HG02884 (cell line): ENCODE data around the gene TNFRSF11A.
A peak's percentile ranks its signal among the peaks of the same experiment; 100 is the strongest.

ENCODE experiments used
- ATAC-seq: cut with Tn5 transposase; IDR thresholded peaks from one replicate; pipeline ENCODE4 v1.9.1; 2021; ENCODE audit warnings: mild to moderate bottlenecking, moderate library complexity; ENCODE audit not compliant: unreplicated experiment

The TNFRSF11A gene

DNA sequence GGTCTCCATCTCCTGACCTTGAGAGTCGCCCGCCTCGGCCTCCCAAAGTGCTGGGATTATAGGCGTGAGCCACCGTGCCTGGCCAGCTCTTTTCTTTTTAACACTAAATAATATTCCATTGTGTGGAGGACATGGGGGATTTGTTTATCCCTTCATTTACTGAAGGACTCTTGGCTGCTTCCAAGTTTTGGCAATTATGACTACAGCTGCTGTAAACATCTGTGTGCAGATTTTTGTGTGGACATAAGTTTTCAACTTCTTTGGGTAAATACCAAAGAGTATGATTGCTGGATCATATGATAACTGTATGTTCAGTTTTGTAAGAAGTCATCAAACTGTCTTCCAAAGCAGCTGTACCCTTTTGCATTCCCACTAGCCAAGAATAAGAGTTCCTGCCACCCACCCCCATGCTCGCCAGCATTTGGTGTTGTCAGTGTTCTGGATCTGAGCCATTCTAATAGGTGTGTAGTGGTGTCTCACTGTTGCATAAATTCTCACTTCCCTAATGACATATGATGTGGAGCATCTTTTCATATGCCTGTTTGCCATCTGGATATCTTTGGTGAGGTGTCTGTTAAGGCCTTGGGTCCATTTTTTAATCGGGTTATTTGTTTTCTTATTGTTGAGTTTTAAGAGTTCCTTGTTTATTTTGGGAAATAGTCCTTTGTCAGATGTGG, 52.2 kb downstream of the TNFRSF11A start:
- ATAC-seq = no peak

GRCh38 chr18:62379051-62379450, 53.9 kb downstream of the TNFRSF11A start:
- no peak for ATAC-seq

DNA sequence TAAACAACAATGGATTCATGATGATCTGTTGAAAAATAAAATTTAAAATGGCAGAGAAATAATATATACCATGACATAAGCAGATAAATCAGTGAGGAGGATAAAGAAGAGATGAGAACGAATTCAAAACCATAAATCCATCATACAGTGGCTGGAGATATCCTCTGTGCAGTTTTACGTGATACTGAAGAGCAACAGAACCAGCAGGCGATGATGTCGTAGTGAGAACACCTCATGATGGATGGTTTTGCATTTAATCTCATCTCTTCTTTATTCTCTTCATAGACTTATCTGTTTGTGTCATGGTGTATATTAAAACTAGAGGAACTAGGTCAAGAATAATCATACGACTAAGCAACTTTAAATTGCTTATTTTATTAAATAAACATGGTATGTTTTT, 56.3 kb downstream of the TNFRSF11A start:
- no peak for ATAC-seq

GRCh38 chr18:62384068-62384467, 59.0 kb downstream of the TNFRSF11A start:
- ATAC-seq = no peak

DNA sequence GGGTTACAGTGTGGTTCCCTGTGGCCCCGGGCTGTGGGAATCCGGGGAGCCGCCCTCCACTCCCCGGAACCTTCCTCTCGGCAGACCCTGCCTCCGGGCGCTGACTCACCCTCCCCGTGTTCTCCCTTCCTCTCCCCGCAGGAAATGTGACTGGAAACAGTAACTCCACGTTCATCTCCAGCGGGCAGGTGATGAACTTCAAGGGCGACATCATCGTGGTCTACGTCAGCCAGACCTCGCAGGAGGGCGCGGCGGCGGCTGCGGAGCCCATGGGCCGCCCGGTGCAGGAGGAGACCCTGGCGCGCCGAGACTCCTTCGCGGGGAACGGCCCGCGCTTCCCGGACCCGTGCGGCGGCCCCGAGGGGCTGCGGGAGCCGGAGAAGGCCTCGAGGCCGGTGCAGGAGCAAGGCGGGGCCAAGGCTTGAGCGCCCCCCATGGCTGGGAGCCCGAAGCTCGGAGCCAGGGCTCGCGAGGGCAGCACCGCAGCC, 59.5 kb downstream of the TNFRSF11A start:
- ATAC-seq = no peak

DNA sequence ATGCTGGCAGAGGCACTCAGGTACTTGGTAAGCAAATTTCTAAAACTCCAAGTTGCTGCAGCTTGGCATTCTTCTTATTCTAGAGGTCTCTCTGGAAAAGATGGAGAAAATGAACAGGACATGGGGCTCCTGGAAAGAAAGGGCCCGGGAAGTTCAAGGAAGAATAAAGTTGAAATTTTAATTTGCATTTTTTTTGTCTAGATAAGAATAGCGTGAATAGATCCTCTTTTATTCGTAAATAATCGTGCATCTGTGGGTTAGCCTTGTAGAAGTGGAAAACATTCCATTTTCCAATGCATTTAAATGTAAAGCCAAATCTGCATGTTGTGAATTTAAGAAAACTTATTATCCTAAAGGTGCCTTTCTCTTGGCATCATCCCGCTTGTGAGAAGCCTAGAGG, 61.0 kb downstream of the TNFRSF11A start:
- no peak for ATAC-seq

DNA sequence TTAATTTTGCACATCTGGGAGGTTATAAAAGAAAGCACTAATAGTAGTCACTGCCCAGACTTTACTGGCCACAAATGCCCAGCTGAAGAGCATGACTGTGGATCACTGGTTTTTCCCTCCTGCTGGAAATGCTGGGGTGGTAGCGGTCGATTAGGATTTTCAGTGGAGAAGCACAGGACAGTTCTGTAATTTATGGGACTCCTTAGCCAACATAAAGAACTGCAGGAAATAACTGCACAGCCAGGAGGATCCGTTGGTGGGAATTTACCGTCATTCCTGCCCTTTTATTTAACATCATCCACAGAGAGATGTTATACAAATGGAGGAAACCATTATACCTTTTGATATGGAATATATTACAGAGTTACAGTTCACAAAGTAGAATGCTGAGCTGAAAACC, 61.5 kb downstream of the TNFRSF11A start:
- no peak for ATAC-seq

- no peak for ATAC-seq
Measured at GRCh38 chr18:62387257-62387656, 62.1 kb downstream of the TNFRSF11A start.

- no peak for ATAC-seq
Measured at GRCh38 chr18:62388855-62389760, 64.0 kb downstream of the TNFRSF11A start.

GRCh38 chr18:62389761-62390481, 64.8 kb downstream of the TNFRSF11A start:
- no peak for ATAC-seq

DNA sequence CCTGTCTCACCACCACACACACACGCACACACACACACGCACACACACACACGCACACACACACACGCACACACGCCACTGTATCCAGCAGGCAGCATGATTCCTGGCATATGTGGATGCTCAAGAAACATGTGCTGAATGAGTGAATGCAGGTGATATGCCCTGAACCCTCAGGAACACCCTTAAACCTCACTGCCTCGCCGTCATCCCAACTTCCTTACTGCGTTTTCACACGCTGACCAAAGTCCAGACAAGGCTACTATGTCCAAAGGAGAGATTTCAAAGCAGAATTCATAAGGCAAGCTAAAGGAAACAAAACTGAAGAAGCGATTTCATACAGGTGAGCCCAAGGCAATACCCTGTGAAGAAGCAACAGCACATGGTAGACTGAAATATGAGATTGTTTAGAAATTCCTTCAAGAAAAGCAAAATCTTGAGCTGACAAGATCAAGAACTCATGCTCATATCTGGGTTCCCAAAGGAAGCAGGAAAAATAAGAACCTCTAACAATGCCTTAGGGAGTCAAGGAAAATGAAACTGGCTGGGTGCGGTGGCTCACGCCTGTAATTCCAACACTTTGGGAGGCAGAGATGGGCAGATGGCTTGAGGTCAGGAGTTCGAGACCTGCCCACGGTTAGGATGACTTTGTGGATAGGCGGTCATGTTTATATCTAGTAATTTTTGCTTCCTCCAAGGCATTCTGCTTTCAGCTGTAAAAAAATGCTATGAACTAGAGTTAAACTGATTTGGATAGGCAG, 69.1 kb downstream of the TNFRSF11A start:
- ATAC-seq = no peak

DNA sequence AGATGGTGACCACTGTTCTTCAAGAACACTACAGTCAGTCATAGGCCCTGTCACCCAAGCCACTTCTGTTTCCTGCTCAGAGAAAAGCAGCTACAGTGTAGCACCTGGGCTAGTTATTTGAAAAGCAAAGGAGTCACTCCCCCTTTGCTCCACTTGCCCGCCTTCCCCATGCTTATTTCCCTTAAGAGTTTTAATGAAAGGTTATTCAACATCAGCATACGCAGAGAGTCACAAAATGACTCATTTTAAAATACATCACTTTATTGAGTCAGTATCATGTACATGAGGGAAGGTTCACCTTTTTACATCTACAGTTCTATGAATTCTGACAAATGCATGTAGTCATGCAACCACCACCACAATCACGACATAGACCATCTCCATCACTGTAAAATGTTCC, 71.3 kb downstream of the TNFRSF11A start:
- no peak for ATAC-seq

GRCh38 chr18:62396967-62397366, 71.9 kb downstream of the TNFRSF11A start:
- ATAC-seq = no peak

DNA sequence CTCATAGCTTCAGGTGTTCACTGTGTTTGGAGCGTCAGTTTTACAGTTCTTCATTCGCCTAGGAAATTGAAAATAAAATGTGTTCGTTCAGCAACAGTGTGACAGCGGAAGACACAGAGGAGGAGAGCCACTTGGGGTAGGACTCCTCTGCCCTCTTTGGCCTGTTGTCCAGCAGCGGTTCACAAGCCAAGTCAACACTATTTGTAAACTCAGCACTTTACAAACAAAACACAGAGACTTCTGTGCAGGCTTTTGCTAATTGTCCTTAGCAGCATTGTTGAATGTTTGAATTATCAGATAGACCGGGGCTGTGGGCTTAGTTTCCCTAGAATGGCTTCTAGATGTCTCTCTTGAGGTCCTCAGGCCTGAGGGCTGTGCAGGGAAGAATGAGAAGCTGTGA, 73.2 kb downstream of the TNFRSF11A start:
- ATAC-seq = no peak

GRCh38 chr18:62399276-62399675, 74.2 kb downstream of the TNFRSF11A start:
- ATAC-seq = no peak

- peak; percentile 62 for ATAC-seq
Measured at GRCh38 chr18:62399781-62400308, 74.7 kb downstream of the TNFRSF11A start.

DNA sequence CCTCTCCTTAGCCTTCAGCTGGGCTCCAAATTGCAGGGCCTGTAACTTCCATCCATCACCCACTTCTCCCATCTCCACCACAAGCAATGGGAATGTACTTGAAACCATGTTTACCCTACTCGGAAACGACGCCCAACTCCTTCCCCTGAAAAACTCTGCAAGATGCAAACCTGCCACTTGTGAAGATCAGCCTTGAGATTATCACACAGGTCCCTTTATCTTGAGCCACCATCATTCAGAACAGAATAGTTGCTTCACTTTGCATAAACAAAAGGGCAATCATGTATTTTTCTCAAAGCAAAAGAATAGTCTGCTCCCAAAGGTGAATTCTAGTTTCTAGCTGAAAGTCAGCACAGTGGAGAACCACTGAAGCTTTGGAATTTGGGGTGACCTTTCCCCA, 75.8 kb downstream of the TNFRSF11A start:
- ATAC-seq = no peak

DNA sequence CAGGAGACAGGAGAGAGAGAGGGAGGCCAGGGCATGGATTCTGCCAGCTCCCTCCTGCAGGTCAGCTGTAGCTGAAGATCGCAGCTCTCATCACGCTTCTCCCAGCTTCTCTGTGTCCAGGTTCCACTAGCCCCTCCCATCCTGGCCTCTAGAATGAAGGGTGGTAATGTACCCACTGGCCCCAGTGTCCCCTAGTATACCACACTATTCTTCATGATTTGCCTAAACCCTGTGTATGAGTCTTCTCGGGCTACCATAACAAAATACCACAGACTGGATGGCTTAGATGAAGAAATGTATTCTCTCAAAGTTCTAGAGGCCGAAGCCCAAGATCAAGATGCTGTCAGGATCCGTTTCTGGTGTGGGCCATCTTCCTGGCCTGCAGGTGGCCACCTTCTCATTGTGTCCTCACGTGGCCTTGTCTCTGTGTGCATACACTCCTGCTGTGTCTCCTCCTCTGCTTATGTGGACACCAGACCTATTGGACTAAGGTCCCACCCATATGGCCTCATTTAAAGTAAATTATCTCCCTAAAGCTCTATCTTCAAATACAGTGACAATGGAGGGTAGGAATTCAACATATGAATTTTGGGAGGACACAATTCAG, 77.3 kb downstream of the TNFRSF11A start:
- ATAC-seq = no peak

DNA sequence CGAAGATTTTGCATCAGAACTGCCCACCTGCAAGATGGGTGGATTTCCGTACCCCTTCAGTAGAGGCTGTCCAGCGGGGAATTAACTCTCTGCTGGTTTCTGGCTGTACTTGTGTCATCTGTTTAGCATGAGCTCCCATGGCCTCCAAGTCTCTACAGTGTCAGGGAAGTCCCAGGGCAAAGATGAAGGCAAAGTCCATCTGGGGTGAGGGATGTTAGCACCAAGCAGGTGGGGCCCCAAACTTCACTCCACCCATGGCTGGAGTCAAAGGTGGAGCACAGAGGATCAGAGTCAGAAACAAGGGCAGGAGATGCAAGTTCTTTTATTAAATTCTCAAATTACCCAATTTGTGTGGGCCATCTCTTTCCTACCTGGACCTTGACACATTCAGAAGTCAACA, 78.0 kb downstream of the TNFRSF11A start:
- ATAC-seq = no peak

GRCh38 chr18:62404881-62405280, 79.8 kb downstream of the TNFRSF11A start:
- no peak for ATAC-seq
